Activated T-helper 17 cell treated with anti-CD3 and anti-CD28 coated beads, Interleukin-2, amount 50 U/mL, for 72 hours (primary cell): ENCODE results near the gene CATSPERB. TPM values are rescaled to one million over a fixed set of nuclear protein-coding genes. Genes with fewer than 3 reads are reported as not detected.
A peak's percentile ranks its signal among the peaks of the same experiment; 100 is the strongest.
"Not testable (repeated sequence)": the region's sequence is repeated elsewhere in the genome, so short reads cannot be mapped to it uniquely, and the experiment has no call there.

Experiments
- ATAC-seq: fragments of 150-1000 bp; cut with Tn5 transposase; replicated peaks from 2 replicates; pipeline ENCODE4 v1.10.0; 2021; ENCODE audit warnings: mild to moderate bottlenecking, moderate library complexity
- H3K27ac Mint-ChIP-seq: one replicate; pipeline ENCODE4 v1.8.0; 2022; ENCODE audit warnings: mixed read lengths
- H3K27me3 Mint-ChIP-seq: one replicate; pipeline ENCODE4 v1.8.0; 2022; ENCODE audit warnings: mixed read lengths
- H3K36me3 Mint-ChIP-seq: one replicate; pipeline ENCODE4 v1.8.0; 2022; ENCODE audit warnings: low read depth, mild to moderate bottlenecking, mixed read lengths
- H3K4me1 Mint-ChIP-seq: one replicate; pipeline ENCODE4 v1.8.0; 2022; ENCODE audit warnings: mixed read lengths
- H3K4me3 Mint-ChIP-seq: one replicate; pipeline ENCODE4 v1.8.0; 2022; ENCODE audit warnings: mild to moderate bottlenecking, mixed read lengths
- H3K9me3 Mint-ChIP-seq: one replicate; pipeline ENCODE4 v1.8.0; 2022; ENCODE audit warnings: mixed read lengths
- total RNA-seq, 2 donors: library from RNA; stranded (reverse); gene quantifications; one replicate each; pipeline ENCODE4 v1.2.3, GENCODE V29; 2022

Gene CATSPERB
- total RNA-seq, 2 donors from 2014 or later = 0.52 to 2.5 TPM

DNA sequence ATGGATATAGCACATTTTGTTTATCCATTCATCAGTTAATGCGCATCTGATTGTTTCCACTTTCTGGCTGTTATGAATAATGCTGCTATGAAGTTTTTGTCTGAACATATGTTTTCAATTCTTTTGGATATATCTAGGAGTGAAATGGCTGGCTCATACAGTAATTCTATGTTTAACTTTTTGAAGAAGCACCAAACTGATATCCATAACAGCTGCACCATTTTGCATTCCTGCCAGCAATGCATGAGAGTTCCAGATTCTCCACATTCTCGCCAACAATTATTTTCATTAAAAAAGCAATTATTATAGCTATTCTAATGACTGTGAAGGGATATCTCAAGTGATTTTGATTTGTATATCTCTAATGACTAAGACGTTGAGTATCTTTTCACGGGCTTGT is 131.9 kb downstream of the CATSPERB start:
- Mint-ChIP-seq H3K27me3 (no peaks in the 10 kb centered on the region), H3K27ac (no peak overlapping the region), H3K9me3 (no peaks in the 10 kb centered on the region), H3K36me3 (no peaks in the 10 kb centered on the region), H3K4me1 (no peaks in the 10 kb centered on the region), H3K4me3 (no peak overlapping the region)
- no peak for ATAC-seq

DNA sequence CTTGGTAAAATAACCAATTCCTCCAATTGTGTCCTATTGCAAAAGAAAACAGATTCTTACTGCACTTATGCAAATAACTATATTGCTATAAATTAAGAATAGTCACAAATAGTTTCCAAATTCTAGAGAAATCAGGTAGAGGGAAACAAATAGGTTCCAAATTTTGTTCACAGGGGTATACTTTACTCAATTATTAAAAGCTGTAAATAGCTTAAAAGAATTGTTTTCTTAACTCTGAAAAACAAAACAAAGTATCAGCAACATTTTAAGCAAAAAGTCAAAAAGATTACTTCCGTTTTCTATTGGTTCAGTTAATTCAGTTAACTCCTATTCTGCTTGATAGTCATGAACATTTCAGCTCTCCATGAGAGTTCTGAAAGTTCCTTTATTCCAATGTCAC is 136.2 kb downstream of the CATSPERB start:
- no peak overlapping the region for H3K4me3 Mint-ChIP-seq
- no peaks in the 10 kb centered on the region for H3K27me3 Mint-ChIP-seq
- no peak for ATAC-seq
- no peaks in the 10 kb centered on the region for H3K36me3 Mint-ChIP-seq
- H3K4me1 Mint-ChIP-seq = no peaks in the 10 kb centered on the region
- H3K9me3 Mint-ChIP-seq = no peaks in the 10 kb centered on the region
- H3K27ac Mint-ChIP-seq = no peak overlapping the region

DNA sequence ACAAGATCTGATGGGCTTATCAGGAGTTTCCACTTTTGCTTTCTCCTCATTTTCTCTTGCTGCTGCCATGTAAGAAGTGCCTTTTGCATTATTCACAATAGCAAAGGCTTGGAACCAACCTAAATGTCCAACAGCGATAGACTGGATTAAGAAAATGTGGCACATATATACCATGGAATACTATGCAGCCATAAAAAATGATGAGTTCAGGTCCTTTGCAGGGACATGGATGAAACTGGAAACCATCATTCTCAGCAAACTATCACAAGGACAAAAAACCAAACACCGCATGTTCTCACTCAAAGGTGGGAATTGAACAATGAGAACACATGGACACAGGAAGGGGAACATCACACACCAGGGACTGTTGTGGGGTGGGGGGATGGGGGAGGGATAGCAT is 137.9 kb downstream of the CATSPERB start:
- not testable (repeated sequence) for H3K27ac Mint-ChIP-seq, H3K27me3 Mint-ChIP-seq, H3K36me3 Mint-ChIP-seq

DNA sequence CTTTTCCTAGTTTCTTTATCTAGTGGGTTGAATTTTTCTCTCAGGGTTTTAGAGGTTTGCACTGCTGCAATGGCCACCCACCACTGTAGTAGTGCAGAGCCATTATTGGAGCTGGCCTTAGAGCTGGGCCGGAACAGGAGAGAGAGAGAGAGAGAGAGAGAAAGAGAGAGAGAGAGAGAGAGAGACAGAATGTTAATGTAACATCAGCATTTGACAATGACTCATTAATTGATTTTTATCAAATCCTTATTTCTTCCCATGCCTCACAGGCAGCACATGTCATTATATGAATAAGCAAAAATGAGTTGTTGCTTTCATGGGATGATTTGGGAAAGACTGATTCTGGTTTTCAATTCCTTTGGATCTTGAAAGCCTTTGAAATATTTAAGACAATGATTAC is 145.5 kb downstream of the CATSPERB start:
- Mint-ChIP-seq H3K27ac (no peak overlapping the region), H3K9me3 (peaks cover 15% of the 10 kb centered on the region), H3K4me3 (no peak overlapping the region), H3K4me1 (no peaks in the 10 kb centered on the region), H3K36me3 (peaks cover 11% of the 10 kb centered on the region), H3K27me3 (no peaks in the 10 kb centered on the region)
- no peak for ATAC-seq

More for the DNA sequence above, 137.9 kb downstream of the CATSPERB start:
- H3K9me3 Mint-ChIP-seq, ATAC-seq, H3K4me1 Mint-ChIP-seq, H3K4me3 Mint-ChIP-seq: not testable (repeated sequence)

DNA sequence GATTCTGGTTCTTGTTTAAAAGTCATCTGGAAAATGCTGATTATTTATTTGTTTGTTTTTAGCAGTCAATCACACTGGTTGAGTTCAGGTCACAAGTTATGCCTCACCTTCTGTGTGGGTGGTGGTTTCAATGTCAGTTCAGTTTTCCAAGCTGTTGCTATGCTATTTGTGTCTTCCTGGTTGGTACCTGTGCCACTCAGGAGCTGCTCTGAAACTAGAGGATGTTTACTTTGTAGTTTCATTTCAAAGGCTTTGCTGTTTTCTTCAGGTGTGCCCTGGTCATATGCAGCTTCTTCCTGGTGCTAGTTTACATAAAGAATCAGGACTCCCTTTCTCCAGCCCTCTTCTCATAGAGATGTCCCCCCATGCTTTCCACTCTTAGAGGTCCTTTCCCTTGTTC is 146.0 kb downstream of the CATSPERB start:
- Mint-ChIP-seq H3K27me3 (no peaks in the 10 kb centered on the region), H3K27ac (no peak overlapping the region), H3K9me3 (peaks cover 15% of the 10 kb centered on the region)

DNA sequence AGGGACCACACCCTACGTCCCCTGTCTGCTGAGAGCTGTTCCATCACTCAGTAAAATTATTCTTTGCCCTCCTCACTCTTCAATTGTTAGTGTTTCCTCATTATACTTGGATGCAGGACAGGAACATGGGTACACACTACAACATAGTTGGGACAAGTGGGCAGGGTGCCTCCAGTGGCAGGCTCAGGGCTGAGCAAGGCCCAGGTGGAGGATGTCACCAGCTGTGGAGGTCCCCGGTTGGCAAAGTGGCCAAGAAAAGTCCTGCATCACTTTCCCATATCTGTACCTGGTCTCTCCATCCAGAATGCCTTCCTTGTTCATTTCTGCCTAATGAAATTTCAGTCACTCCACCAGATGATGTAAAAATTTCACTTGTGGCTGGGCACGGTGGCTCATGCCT is 149.1 kb downstream of the CATSPERB start:
- Mint-ChIP-seq H3K36me3 (peaks cover 11% of the 10 kb centered on the region), H3K27ac (no peak overlapping the region), H3K9me3 (peaks cover 15% of the 10 kb centered on the region), H3K4me1 (no peaks in the 10 kb centered on the region), H3K4me3 (no peak overlapping the region), H3K27me3 (no peaks in the 10 kb centered on the region)
- no peak for ATAC-seq

More for the DNA sequence above, 146.0 kb downstream of the CATSPERB start:
- no peak overlapping the region for H3K4me3 Mint-ChIP-seq
- peaks cover 11% of the 10 kb centered on the region for H3K36me3 Mint-ChIP-seq
- ATAC-seq = no peak
- no peaks in the 10 kb centered on the region for H3K4me1 Mint-ChIP-seq

DNA sequence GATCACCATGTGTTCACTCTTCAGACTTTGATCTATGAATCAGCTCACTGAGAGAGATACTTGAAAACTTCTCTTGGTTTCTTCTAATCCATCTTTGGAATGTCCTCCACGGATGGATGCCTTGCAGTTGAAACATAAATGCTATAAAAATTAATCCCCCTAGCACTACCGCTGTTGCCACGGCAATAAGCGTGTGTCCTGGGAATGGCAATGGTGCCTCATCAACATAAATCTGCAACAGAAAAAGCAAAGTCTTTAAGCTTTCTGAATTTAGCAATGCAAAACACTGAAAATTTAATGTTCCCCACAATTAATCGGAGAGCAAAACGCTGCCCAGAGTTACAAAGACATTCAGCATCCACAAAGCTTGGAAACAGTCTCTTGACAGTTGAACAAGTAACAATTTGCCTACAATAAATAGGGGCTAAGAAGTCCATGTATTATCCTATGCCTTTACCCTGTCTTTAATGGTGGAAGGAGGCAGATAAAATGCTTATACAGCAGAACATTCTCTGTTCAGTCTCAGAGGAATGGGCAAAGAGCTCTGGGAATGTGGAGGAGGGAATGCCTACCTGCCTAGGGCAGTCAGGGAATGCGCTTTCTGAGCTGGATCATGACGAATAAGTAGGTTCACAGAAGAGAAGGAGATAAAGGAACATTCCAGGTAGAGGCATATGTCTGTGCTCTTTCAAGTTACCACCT is 150.9 kb downstream of the CATSPERB start:
- no peak for ATAC-seq
- H3K4me3 Mint-ChIP-seq = no peak overlapping the region
- H3K36me3 Mint-ChIP-seq = peaks cover under 1% of the 10 kb centered on the region
- no peaks in the 10 kb centered on the region for H3K4me1 Mint-ChIP-seq
- H3K27me3 Mint-ChIP-seq = no peaks in the 10 kb centered on the region
- no peak overlapping the region for H3K27ac Mint-ChIP-seq
- H3K9me3 Mint-ChIP-seq = peaks cover 5% of the 10 kb centered on the region

DNA sequence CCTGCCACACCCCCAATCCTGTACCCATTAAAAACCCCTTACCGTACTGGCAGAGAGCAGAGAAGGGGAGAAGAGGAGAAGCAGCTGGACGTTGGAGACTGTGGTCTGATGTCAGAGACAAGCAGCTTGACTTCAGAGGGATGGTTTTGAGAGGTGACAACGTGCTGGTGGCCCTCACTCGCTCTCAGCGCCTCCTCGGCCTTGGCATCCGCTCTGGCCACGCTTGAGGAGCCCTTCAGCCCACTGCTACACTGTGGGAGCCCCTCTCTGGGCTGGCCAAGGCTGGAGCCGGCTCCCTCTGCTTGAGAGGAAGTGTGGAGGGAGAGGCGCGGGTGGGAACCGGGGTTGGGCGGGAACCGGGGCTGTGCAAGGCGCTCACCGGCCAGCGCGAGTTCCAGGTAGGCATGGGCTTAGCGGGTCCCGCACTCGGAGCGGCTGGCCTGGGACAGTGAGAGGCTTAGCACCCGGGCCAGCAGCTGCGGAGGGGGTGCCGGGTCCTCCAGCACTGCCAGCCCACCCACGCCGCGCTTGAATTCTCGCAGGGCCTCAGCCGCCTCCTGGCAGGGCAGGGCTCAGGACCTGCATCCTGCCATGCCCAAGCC is 154.2 kb downstream of the CATSPERB start:
- Mint-ChIP-seq H3K36me3 (no peaks in the 10 kb centered on the region), H3K27me3 (peaks cover 6% of the 10 kb centered on the region), H3K4me1 (peaks cover 15% of the 10 kb centered on the region), H3K27ac (no peak overlapping the region), H3K9me3 (no peaks in the 10 kb centered on the region), H3K4me3 (no peak overlapping the region)
- ATAC-seq = no peak

DNA sequence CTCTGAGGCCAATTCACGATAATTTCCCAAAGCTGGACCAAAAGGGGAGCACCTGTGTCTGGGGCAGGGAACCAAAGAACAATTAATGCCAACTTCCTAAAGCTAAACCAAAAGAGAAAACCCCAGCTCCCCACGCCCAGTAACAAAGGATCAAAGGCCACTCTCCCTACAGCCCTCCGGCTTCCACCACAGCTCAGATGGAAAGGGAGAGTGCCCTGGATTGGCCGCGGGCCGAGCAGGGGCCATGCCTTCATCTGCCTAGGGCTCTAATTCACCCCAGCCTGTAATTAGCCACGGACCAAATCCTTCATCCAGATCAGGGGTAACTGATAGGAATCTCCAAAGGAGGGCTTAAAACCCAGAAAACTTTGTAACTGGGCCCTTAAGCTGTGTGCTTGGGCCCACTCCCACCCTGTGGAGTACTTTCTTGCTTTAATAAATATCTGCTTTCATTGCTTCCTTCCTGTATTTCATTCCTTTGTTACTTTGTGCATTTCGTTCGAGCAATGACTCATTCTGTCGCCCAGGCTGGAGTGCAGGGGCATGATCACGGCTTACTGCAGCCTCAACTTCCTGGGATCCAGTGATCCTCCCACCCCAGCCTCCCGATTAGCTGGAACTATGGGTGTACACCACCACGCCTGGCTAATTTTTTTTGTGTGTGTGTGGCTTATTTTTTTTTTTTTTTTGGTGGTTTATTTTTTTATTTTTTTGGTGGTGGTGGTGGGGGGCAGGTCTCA is 156.2 kb downstream of the CATSPERB start:
- H3K27me3 Mint-ChIP-seq = peaks cover 9% of the 10 kb centered on the region
- no peak overlapping the region for H3K4me3 Mint-ChIP-seq
- H3K27ac Mint-ChIP-seq = no peak overlapping the region
- no peaks in the 10 kb centered on the region for H3K36me3 Mint-ChIP-seq
- peaks cover 15% of the 10 kb centered on the region for H3K4me1 Mint-ChIP-seq
- H3K9me3 Mint-ChIP-seq = no peaks in the 10 kb centered on the region
- ATAC-seq = no peak

DNA sequence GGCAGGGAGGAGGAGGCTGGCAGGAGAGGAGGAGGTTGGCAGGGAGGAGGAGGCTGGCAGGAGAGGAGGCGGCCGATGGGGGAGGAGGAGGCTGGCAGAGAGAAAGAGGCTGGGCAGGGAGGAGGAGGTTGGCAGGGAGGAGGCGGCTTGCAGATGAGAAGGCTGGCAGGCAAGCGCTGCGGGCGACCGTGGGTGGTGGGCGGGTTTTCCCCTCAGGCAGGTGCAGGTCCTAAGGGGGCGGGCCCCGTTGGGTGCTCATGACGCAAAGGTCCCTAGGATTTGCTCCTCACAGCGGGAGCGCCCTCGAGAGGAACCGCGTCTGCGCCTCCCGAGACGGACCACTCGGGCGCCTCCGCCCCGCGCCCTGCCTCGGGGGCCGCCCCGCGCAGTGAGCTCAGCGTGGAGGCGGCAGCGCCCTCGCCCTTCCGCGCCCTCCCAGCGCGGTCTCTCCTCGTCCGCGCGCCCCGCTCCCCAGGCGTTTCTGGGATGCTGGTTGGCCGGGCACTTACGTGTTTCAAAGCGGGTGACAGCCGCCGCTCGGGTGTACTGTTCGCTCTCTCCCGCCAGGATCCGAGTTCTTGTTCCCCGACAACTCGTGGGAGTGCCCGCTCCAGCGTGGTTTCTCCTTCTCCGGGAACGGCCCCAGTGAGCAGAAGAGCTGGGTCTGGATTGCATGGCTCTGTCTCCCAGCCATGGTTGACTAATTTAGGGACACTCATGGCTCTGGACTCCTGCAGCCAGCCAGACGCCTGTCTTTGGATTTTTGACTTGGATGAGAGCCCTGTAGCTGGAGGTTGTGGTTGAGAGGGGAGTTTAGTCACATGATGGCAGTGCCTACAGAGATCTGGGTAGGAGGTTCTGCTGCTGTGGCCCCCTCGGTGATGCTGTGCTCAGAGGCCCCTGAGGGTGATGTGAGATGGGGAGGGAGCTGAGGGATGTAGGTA is 157.7 kb downstream of the CATSPERB start:
- Mint-ChIP-seq H3K27me3 (peaks cover 12% of the 10 kb centered on the region), H3K27ac (peak overlapping the region; percentile 76), H3K36me3 (no peaks in the 10 kb centered on the region), H3K4me3 (peak overlapping the region; percentile 86), H3K4me1 (peaks cover 15% of the 10 kb centered on the region), H3K9me3 (no peaks in the 10 kb centered on the region)
- ATAC-seq = peak; percentile 94

DNA sequence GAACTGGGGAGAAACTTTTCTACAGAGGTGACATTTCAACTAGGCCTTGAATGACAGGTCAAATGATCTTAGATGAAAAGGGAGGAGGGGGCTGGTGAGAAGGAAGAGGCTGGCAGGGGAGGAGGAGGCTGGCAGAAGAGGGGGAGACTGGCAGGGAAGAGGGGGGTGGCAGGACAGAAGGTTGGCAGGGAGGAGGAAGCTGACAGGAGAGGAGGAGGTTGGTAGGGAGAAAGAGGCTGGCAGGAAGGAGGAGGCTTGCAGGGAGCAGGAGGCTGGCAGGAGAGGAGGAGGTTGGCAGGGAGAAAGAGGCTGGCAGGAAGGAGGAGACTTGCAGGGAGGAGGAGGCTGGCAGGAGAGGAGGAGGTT is 158.4 kb downstream of the CATSPERB start:
- no peaks in the 10 kb centered on the region for H3K9me3 Mint-ChIP-seq
- H3K4me1 Mint-ChIP-seq = peaks cover 15% of the 10 kb centered on the region
- peak overlapping the region; percentile 86 for H3K4me3 Mint-ChIP-seq
- no peak for ATAC-seq
- peak overlapping the region; percentile 76 for H3K27ac Mint-ChIP-seq
- H3K36me3 Mint-ChIP-seq = no peaks in the 10 kb centered on the region
- peaks cover 12% of the 10 kb centered on the region for H3K27me3 Mint-ChIP-seq

DNA sequence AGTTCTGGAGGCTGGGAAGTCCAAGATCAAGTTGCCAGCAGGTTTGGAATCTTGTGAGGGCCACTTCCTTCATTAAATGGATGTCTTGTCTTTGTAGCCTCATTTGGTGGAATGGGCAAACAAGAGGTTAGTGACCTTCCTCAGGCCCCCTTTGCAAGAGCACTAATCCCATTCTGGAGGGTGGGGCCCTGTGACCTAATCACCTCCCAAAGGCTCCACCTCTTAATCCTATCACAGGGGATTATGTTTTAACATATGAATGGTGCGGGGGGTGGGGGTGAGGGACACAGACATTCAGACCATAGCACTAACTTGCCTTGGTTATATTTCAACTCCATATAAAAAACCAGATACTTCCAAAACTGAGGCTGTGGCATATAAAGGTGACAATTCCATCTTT is 161.9 kb downstream of the CATSPERB start:
- Mint-ChIP-seq H3K27ac (no peak overlapping the region), H3K36me3 (no peaks in the 10 kb centered on the region), H3K27me3 (peaks cover 15% of the 10 kb centered on the region), H3K4me3 (no peak overlapping the region), H3K9me3 (no peaks in the 10 kb centered on the region), H3K4me1 (peaks cover 15% of the 10 kb centered on the region)
- ATAC-seq = no peak

DNA sequence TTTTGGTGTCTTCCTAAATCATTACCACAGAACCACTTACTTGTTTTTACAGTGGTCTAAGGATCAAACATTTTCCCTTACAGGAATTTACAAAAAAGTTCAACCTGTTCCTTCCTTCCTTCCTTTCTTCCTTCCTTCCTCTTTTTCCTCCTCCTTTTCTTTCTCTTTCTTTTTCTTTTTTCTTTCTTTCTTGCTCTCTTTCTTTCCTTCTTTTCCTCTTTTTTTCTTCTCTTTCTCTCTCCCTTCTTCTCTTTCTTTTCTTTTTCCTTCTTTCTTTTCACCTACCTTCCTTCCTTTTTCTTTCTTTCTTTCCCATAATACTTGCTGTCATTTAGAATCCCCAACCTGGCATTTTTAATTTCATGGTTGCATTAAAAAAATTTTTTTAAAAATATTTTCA is 162.6 kb downstream of the CATSPERB start:
- H3K9me3 Mint-ChIP-seq = no peaks in the 10 kb centered on the region
- H3K4me3 Mint-ChIP-seq = no peak overlapping the region
- H3K36me3 Mint-ChIP-seq = no peaks in the 10 kb centered on the region
- H3K4me1 Mint-ChIP-seq = peaks cover 9% of the 10 kb centered on the region
- no peak for ATAC-seq
- no peak overlapping the region for H3K27ac Mint-ChIP-seq
- peaks cover 15% of the 10 kb centered on the region for H3K27me3 Mint-ChIP-seq

DNA sequence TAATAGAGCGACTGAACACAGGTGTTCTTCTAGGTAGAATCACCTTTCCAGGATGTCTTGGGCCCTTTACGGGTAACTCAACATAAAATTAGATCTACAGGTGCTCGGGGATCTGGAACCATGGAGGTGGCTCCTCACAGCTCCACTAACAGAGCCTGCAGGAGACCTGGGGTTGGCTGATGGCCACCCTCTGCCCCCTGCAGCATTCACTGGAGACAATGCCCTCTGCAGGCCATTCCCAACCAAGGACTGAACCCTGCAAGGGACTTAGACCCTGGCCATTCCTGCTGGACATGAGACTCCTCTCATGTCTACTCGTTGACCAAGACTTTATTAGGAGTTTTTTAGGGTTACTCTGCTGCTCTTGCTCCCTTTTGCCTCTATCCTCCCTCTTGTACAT is 163.3 kb downstream of the CATSPERB start:
- Mint-ChIP-seq H3K4me1 (peaks cover 7% of the 10 kb centered on the region), H3K27me3 (peaks cover 15% of the 10 kb centered on the region), H3K9me3 (no peaks in the 10 kb centered on the region), H3K4me3 (no peak overlapping the region), H3K27ac (no peak overlapping the region), H3K36me3 (no peaks in the 10 kb centered on the region)
- no peak for ATAC-seq
